ENCODE results near the gene RSPH4A.

RSPH4A gene

GRCh38 chr6:116665464-116665863, 49.2 kb downstream of the RSPH4A start:
- H3K9ac ChIP-seq (ENCODE audit: low read length) = no peak overlapping the region
- H3K4me3 ChIP-seq (ENCODE audit: low read depth, low read length) = peak overlapping the region; percentile 4; the same call in 1 of the 2 replicates
- H3K27me3 ChIP-seq (ENCODE audit: control insufficient read depth, insufficient read depth, low read length) = no peaks in the 10 kb centered on the region
- H3K4me1 ChIP-seq (ENCODE audit: control insufficient read depth, insufficient read depth, low read length) = peaks cover 9% of the 10 kb centered on the region
- no peak overlapping the region for H3K27ac ChIP-seq (ENCODE audit: low read depth, low read length)
- H3K9me3 ChIP-seq (ENCODE audit: control insufficient read depth, insufficient read depth, low read depth, low read length) = no peaks in the 10 kb centered on the region
- no peaks in the 10 kb centered on the region for H3K36me3 ChIP-seq (ENCODE audit: control insufficient read depth, insufficient read depth, low read length)

GRCh38 chr6:116666869-116667268, 50.6 kb downstream of the RSPH4A start:
- Histone ChIP-seq H3K27ac (ENCODE audit: low read depth, low read length) (no peak overlapping the region), H3K27me3 (ENCODE audit: control insufficient read depth, insufficient read depth, low read length) (no peaks in the 10 kb centered on the region), H3K36me3 (ENCODE audit: control insufficient read depth, insufficient read depth, low read length) (no peaks in the 10 kb centered on the region), H3K9ac (ENCODE audit: low read length) (no peak overlapping the region), H3K9me3 (ENCODE audit: control insufficient read depth, insufficient read depth, low read depth, low read length) (no peaks in the 10 kb centered on the region), H3K4me3 (ENCODE audit: low read depth, low read length) (peak overlapping the region; percentile 27), H3K4me1 (ENCODE audit: control insufficient read depth, insufficient read depth, low read length) (peaks cover 9% of the 10 kb centered on the region)

- H3K36me3 ChIP-seq (ENCODE audit: control insufficient read depth, insufficient read depth, low read length) = no peaks in the 10 kb centered on the region
Observed at GRCh38 chr6:116667623-116668022, 51.3 kb downstream of the RSPH4A start.

DNA sequence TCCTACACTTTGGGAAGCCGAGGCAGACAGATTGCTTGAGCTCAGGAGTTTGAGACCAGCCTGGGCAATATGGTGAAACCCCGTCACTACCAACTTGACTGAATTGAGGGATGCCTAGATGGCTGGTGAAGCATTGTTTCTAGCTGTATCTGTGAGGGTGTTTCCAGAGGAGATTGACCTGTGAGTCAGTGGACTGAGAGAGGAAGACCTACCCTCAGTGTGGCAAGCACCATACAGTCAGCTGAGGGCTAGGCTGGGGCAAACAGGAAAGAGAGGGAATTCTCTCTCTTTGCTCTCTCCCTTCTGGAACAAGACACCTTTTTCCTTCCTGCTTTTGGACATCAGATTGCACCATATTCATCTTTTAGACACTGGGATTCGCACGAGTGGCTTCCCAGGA, 56.0 kb downstream of the RSPH4A start:
- H3K36me3 ChIP-seq (ENCODE audit: control insufficient read depth, insufficient read depth, low read length) = no peaks in the 10 kb centered on the region
- H3K27me3 ChIP-seq (ENCODE audit: control insufficient read depth, insufficient read depth, low read length) = no peaks in the 10 kb centered on the region
- H3K4me3 ChIP-seq (ENCODE audit: low read depth, low read length) = no peak overlapping the region
- peaks cover 4% of the 10 kb centered on the region; the same call in 1 of the 2 replicates for H3K4me1 ChIP-seq (ENCODE audit: control insufficient read depth, insufficient read depth, low read length)
- H3K9me3 ChIP-seq (ENCODE audit: control insufficient read depth, insufficient read depth, low read depth, low read length) = no peaks in the 10 kb centered on the region
- no peak overlapping the region for H3K9ac ChIP-seq (ENCODE audit: low read length)
- no peak overlapping the region for H3K27ac ChIP-seq (ENCODE audit: low read depth, low read length)

More at GRCh38 chr6:116667623-116668022, 51.3 kb downstream of the RSPH4A start:
- Histone ChIP-seq H3K9ac (ENCODE audit: low read length) (no peak overlapping the region), H3K4me1 (ENCODE audit: control insufficient read depth, insufficient read depth, low read length) (peaks cover 9% of the 10 kb centered on the region), H3K4me3 (ENCODE audit: low read depth, low read length) (peak overlapping the region; percentile 98), H3K27me3 (ENCODE audit: control insufficient read depth, insufficient read depth, low read length) (no peaks in the 10 kb centered on the region), H3K27ac (ENCODE audit: low read depth, low read length) (no peak overlapping the region), H3K9me3 (ENCODE audit: control insufficient read depth, insufficient read depth, low read depth, low read length) (no peaks in the 10 kb centered on the region)

- no peaks in the 10 kb centered on the region for H3K36me3 ChIP-seq (ENCODE audit: control insufficient read depth, insufficient read depth, low read length)
- no peaks in the 10 kb centered on the region for H3K27me3 ChIP-seq (ENCODE audit: control insufficient read depth, insufficient read depth, low read length)
- no peaks in the 10 kb centered on the region for H3K9me3 ChIP-seq (ENCODE audit: control insufficient read depth, insufficient read depth, low read depth, low read length)
- no peak overlapping the region for H3K9ac ChIP-seq (ENCODE audit: low read length)
- no peak overlapping the region for H3K27ac ChIP-seq (ENCODE audit: low read depth, low read length)
- no peak overlapping the region for H3K4me3 ChIP-seq (ENCODE audit: low read depth, low read length)
- H3K4me1 ChIP-seq (ENCODE audit: control insufficient read depth, insufficient read depth, low read length) = no peaks in the 10 kb centered on the region
Observed at GRCh38 chr6:116676021-116676420, 59.7 kb downstream of the RSPH4A start.

DNA sequence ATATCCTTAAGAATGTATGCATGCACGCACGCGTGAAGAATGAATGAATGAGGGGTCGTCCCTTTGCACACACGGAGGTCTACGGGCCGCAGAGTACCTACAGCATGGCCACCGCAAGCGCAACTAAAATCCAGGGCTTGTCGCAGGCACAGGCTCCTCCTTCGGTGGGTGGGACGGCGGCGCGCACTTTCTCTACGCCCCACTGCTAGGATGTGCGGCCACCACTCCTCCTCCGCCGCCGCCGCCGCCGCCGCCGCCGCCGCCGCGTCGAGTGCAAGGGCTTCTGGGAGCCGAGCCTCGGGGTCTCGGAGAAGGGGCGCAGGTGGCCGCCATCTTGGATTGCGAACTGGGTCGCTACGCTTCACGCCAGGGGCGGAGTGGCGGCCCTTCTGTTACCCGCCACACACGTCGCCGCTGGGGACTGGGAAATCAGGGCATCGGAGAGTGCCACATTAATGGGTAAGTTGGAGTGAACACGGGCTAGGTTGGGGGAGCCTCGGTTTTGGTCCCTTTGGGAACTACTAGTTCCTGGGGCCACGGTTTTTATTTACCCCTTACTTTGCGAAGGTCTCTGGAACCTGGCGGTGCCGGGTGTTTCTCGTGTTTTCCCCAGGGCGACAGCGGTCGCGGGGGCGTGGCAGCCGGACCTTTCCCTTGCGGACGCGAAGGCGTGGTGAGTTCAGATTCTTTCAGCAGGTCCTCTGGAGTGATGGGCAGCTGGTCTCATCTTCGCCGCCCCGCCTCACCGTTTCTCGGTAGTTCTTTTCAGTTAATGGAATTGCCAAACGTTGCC, 64.8 kb downstream of the RSPH4A start, which contains the start of gene KPNA5:
Gene KPNA5 (plus strand): TSS at position 332 of the 793 bp plus-strand sequence. CDS start 124 bp downstream, at position 456.
- Histone ChIP-seq H3K9me3 (ENCODE audit: control insufficient read depth, insufficient read depth, low read depth, low read length) (no peaks in the 10 kb centered on the region), H3K4me1 (ENCODE audit: control insufficient read depth, insufficient read depth, low read length) (0 out of 2 replicates have a peak, but pooled peaks cover 3% of the 10 kb centered on the region), H3K36me3 (ENCODE audit: control insufficient read depth, insufficient read depth, low read length) (no peaks in the 10 kb centered on the region), H3K4me3 (ENCODE audit: low read depth, low read length) (peak within 1 kb of the TSS; percentile 94), H3K27me3 (ENCODE audit: control insufficient read depth, insufficient read depth, low read length) (no peaks in the 10 kb centered on the region), H3K27ac (ENCODE audit: low read depth, low read length) (peak within 1 kb of the TSS; percentile 37), H3K9ac (ENCODE audit: low read length) (peak within 1 kb of the TSS; percentile 90)

- H3K27me3 ChIP-seq (ENCODE audit: control insufficient read depth, insufficient read depth, low read length) = no peaks in the 10 kb centered on the region
- no peaks in the 10 kb centered on the region for H3K36me3 ChIP-seq (ENCODE audit: control insufficient read depth, insufficient read depth, low read length)
- peak overlapping the region; percentile 5 for H3K9ac ChIP-seq (ENCODE audit: low read length)
- 0 out of 2 replicates have a peak, but pooled peaks cover 3% of the 10 kb centered on the region for H3K4me1 ChIP-seq (ENCODE audit: control insufficient read depth, insufficient read depth, low read length)
- no peaks in the 10 kb centered on the region for H3K9me3 ChIP-seq (ENCODE audit: control insufficient read depth, insufficient read depth, low read depth, low read length)
- H3K27ac ChIP-seq (ENCODE audit: low read depth, low read length) = peak overlapping the region; percentile 39; the same call in 1 of the 2 replicates
- H3K4me3 ChIP-seq (ENCODE audit: low read depth, low read length) = peak overlapping the region; percentile 94
Observed at GRCh38 chr6:116682334-116682712, 66.0 kb downstream of the RSPH4A start.

Measured in HUES6 (cell line).